Measurements from ENCODE around the gene A2M.

A2M gene

GRCh38 chr12:9094512-9095206 is 21.1 kb downstream of the A2M start:
- Histone ChIP-seq H3K27ac (ENCODE audit: low read length) (no peak overlapping the region), H3K4me3 (ENCODE audit: low read length) (no peak overlapping the region), H3K9ac (ENCODE audit: low read length) (no peak overlapping the region), H3K4me1 (ENCODE audit: control insufficient read depth, low read depth, low read length) (no peaks in the 10 kb centered on the region), H3K27me3 (ENCODE audit: control insufficient read depth, insufficient read depth, low read length) (no peaks in the 10 kb centered on the region), H3K9me3 (ENCODE audit: control insufficient read depth, low read depth, low read length) (no peaks in the 10 kb centered on the region), H3K36me3 (ENCODE audit: control insufficient read depth, low read depth, low read length) (no peaks in the 10 kb centered on the region)

GRCh38 chr12:9091891-9092598 is 23.7 kb downstream of the A2M start:
- Histone ChIP-seq H3K27ac (ENCODE audit: low read length) (no peak overlapping the region), H3K9ac (ENCODE audit: low read length) (no peak overlapping the region), H3K27me3 (ENCODE audit: control insufficient read depth, insufficient read depth, low read length) (no peaks in the 10 kb centered on the region), H3K4me3 (ENCODE audit: low read length) (no peak overlapping the region), H3K4me1 (ENCODE audit: control insufficient read depth, low read depth, low read length) (no peaks in the 10 kb centered on the region), H3K36me3 (ENCODE audit: control insufficient read depth, low read depth, low read length) (no peaks in the 10 kb centered on the region), H3K9me3 (ENCODE audit: control insufficient read depth, low read depth, low read length) (no peaks in the 10 kb centered on the region)

- no peaks in the 10 kb centered on the region for H3K4me1 ChIP-seq (ENCODE audit: control insufficient read depth, low read depth, low read length)
- no peak overlapping the region for H3K4me3 ChIP-seq (ENCODE audit: low read length)
- H3K9ac ChIP-seq (ENCODE audit: low read length) = no peak overlapping the region
- H3K27me3 ChIP-seq (ENCODE audit: control insufficient read depth, insufficient read depth, low read length) = no peaks in the 10 kb centered on the region
- H3K36me3 ChIP-seq (ENCODE audit: control insufficient read depth, low read depth, low read length) = no peaks in the 10 kb centered on the region
- no peaks in the 10 kb centered on the region for H3K9me3 ChIP-seq (ENCODE audit: control insufficient read depth, low read depth, low read length)
- H3K27ac ChIP-seq (ENCODE audit: low read length) = no peak overlapping the region
Measured at GRCh38 chr12:9090220-9090619, 25.5 kb downstream of the A2M start.

GRCh38 chr12:9087087-9087835 is 28.5 kb downstream of the A2M start:
- H3K36me3 ChIP-seq (ENCODE audit: control insufficient read depth, low read depth, low read length) = no peaks in the 10 kb centered on the region
- no peak overlapping the region for H3K27ac ChIP-seq (ENCODE audit: low read length)
- H3K4me3 ChIP-seq (ENCODE audit: low read length) = no peak overlapping the region
- H3K4me1 ChIP-seq (ENCODE audit: control insufficient read depth, low read depth, low read length) = no peaks in the 10 kb centered on the region
- no peak overlapping the region for H3K9ac ChIP-seq (ENCODE audit: low read length)
- H3K9me3 ChIP-seq (ENCODE audit: control insufficient read depth, low read depth, low read length) = peaks cover 12% of the 10 kb centered on the region
- no peaks in the 10 kb centered on the region for H3K27me3 ChIP-seq (ENCODE audit: control insufficient read depth, insufficient read depth, low read length)

- no peaks in the 10 kb centered on the region for H3K36me3 ChIP-seq (ENCODE audit: control insufficient read depth, low read depth, low read length)
- no peaks in the 10 kb centered on the region for H3K27me3 ChIP-seq (ENCODE audit: control insufficient read depth, insufficient read depth, low read length)
- no peak overlapping the region for H3K9ac ChIP-seq (ENCODE audit: low read length)
- H3K27ac ChIP-seq (ENCODE audit: low read length) = no peak overlapping the region
- no peaks in the 10 kb centered on the region for H3K4me1 ChIP-seq (ENCODE audit: control insufficient read depth, low read depth, low read length)
- no peak overlapping the region for H3K4me3 ChIP-seq (ENCODE audit: low read length)
- H3K9me3 ChIP-seq (ENCODE audit: control insufficient read depth, low read depth, low read length) = peaks cover 12% of the 10 kb centered on the region
Measured at GRCh38 chr12:9086087-9086486, 29.6 kb downstream of the A2M start.

- no peak overlapping the region for H3K4me3 ChIP-seq (ENCODE audit: low read length)
- no peaks in the 10 kb centered on the region for H3K36me3 ChIP-seq (ENCODE audit: control insufficient read depth, low read depth, low read length)
- H3K9me3 ChIP-seq (ENCODE audit: control insufficient read depth, low read depth, low read length) = peaks cover 12% of the 10 kb centered on the region
- no peak overlapping the region for H3K27ac ChIP-seq (ENCODE audit: low read length)
- no peak overlapping the region for H3K9ac ChIP-seq (ENCODE audit: low read length)
- H3K27me3 ChIP-seq (ENCODE audit: control insufficient read depth, insufficient read depth, low read length) = no peaks in the 10 kb centered on the region
- no peaks in the 10 kb centered on the region for H3K4me1 ChIP-seq (ENCODE audit: control insufficient read depth, low read depth, low read length)
Measured at GRCh38 chr12:9084417-9084816, 31.3 kb downstream of the A2M start.

- no peaks in the 10 kb centered on the region for H3K27me3 ChIP-seq (ENCODE audit: control insufficient read depth, insufficient read depth, low read length)
Measured at GRCh38 chr12:9083793-9084192, 31.9 kb downstream of the A2M start.

GRCh38 chr12:9081667-9082427 is 33.9 kb downstream of the A2M start:
- H3K27me3 ChIP-seq (ENCODE audit: control insufficient read depth, insufficient read depth, low read length) = no peaks in the 10 kb centered on the region
- H3K36me3 ChIP-seq (ENCODE audit: control insufficient read depth, low read depth, low read length) = no peaks in the 10 kb centered on the region
- no peak overlapping the region for H3K27ac ChIP-seq (ENCODE audit: low read length)
- no peak overlapping the region for H3K4me3 ChIP-seq (ENCODE audit: low read length)
- no peak overlapping the region for H3K9ac ChIP-seq (ENCODE audit: low read length)
- no peaks in the 10 kb centered on the region for H3K4me1 ChIP-seq (ENCODE audit: control insufficient read depth, low read depth, low read length)
- H3K9me3 ChIP-seq (ENCODE audit: control insufficient read depth, low read depth, low read length) = peaks cover 12% of the 10 kb centered on the region

More at GRCh38 chr12:9083793-9084192, 31.9 kb downstream of the A2M start:
- no peak overlapping the region for H3K27ac ChIP-seq (ENCODE audit: low read length)
- no peaks in the 10 kb centered on the region for H3K36me3 ChIP-seq (ENCODE audit: control insufficient read depth, low read depth, low read length)
- H3K4me1 ChIP-seq (ENCODE audit: control insufficient read depth, low read depth, low read length) = no peaks in the 10 kb centered on the region
- peaks cover 12% of the 10 kb centered on the region for H3K9me3 ChIP-seq (ENCODE audit: control insufficient read depth, low read depth, low read length)
- H3K4me3 ChIP-seq (ENCODE audit: low read length) = no peak overlapping the region
- no peak overlapping the region for H3K9ac ChIP-seq (ENCODE audit: low read length)

- H3K4me1 ChIP-seq (ENCODE audit: control insufficient read depth, low read depth, low read length) = no peaks in the 10 kb centered on the region
- no peak overlapping the region for H3K27ac ChIP-seq (ENCODE audit: low read length)
- peaks cover 12% of the 10 kb centered on the region for H3K9me3 ChIP-seq (ENCODE audit: control insufficient read depth, low read depth, low read length)
- H3K4me3 ChIP-seq (ENCODE audit: low read length) = no peak overlapping the region
- H3K27me3 ChIP-seq (ENCODE audit: control insufficient read depth, insufficient read depth, low read length) = no peaks in the 10 kb centered on the region
- H3K9ac ChIP-seq (ENCODE audit: low read length) = no peak overlapping the region
- H3K36me3 ChIP-seq (ENCODE audit: control insufficient read depth, low read depth, low read length) = no peaks in the 10 kb centered on the region
Measured at GRCh38 chr12:9079883-9080675, 35.6 kb downstream of the A2M start.

- no peak overlapping the region for H3K9ac ChIP-seq (ENCODE audit: low read length)
- H3K4me1 ChIP-seq (ENCODE audit: control insufficient read depth, low read depth, low read length) = no peaks in the 10 kb centered on the region
- no peak overlapping the region for H3K4me3 ChIP-seq (ENCODE audit: low read length)
- peaks cover 5% of the 10 kb centered on the region for H3K9me3 ChIP-seq (ENCODE audit: control insufficient read depth, low read depth, low read length)
- H3K36me3 ChIP-seq (ENCODE audit: control insufficient read depth, low read depth, low read length) = no peaks in the 10 kb centered on the region
- H3K27ac ChIP-seq (ENCODE audit: low read length) = no peak overlapping the region
- no peaks in the 10 kb centered on the region for H3K27me3 ChIP-seq (ENCODE audit: control insufficient read depth, insufficient read depth, low read length)
Measured at GRCh38 chr12:9079082-9079481, 36.6 kb downstream of the A2M start.

All from iPS-18a (cell line).